HCT116 (cell line): Measurements from ENCODE around the gene GDF2. TPM values are rescaled to one million over a fixed set of nuclear protein-coding genes. Genes with fewer than 3 reads are reported as not detected.

Experiments
- ATAC-seq: fragments of 200-7000 bp; cut with Tn5 transposase; 2 replicates; pipeline ENCODE4 v1.9.1; 2020; ENCODE audit warnings: mild to moderate bottlenecking, moderate library complexity
- BruUV-seq: library from RNA; stranded (reverse); fragments of 400-500 nt; replicated peaks from 2 replicates; lab custom pipeline; 2021; lab: Mats Ljungman, UMichigan
- CTCF ChIA-PET: fragments of 300-600 bp; sonication (Branson Sonifier 250); formaldehyde crosslinking; loops from one replicate; lab custom pipeline; 2021; ENCODE audit warnings: antibody characterized with exemption; lab: Charles Lee
- POLR2A ChIA-PET: fragments of 300-600, 350-600 bp; sonication (Branson Sonifier 250); formaldehyde crosslinking; loops from one replicate; lab custom pipeline; 2021; ENCODE audit warnings: antibody characterized with exemption; lab: Charles Lee
- RAD21 ChIA-PET, 2 experiments: fragments of 300-600 bp; sonication (Branson Sonifier 250); formaldehyde crosslinking; loops; one replicate each; lab custom pipeline; 2023; ENCODE audit warnings: low total read pairs in 2 of 2; ENCODE audit not compliant: uncharacterized antibody in 2 of 2, unreplicated experiment in 2 of 2, low non-redundant PET in 1 of 2; lab: Charles Lee
- DNase-seq: peaks from one replicate; pipeline ENCODE4 v3.0.0-alpha.2; 2010; ENCODE audit warnings: low read depth, low spot score
- H2AFZ ChIP-seq: fragments of 200-600 bp; shearing (Covaris generic), sonication (generic); 2 replicates; pipeline ENCODE4 v1.6.1; 2017; ENCODE audit warnings: low read depth, mixed run types, mixed read lengths, antibody characterized with exemption, low read length; ENCODE audit not compliant: poor library complexity, severe bottlenecking
- H3K27ac ChIP-seq: 2 replicates; pipeline ENCODE4 v1.5.1; 2012; ENCODE audit warnings: low read depth, low read length
- H3K27me3 ChIP-seq: fragments of 200-600 bp; sonication (generic); 2 replicates; pipeline ENCODE4 v1.6.1; 2016; ENCODE audit warnings: mixed run types, low read length, mixed read lengths; ENCODE audit not compliant: insufficient read depth
- H3K36me3 ChIP-seq, 2 experiments: fragments of 200-500 bp in 1 of 2; fragments of 200-600 bp in 1 of 2; sonication (Bioruptor generic) in 1 of 2; sonication (generic) in 1 of 2; 2 replicates each; pipeline versions ENCODE4 v1.5.1 to v1.6.1; 2014 to 2016; ENCODE audit warnings: low read length in 2 of 2, inconsistent platforms in 1 of 2, mixed read lengths in 1 of 2, mixed run types in 1 of 2; ENCODE audit not compliant: insufficient read depth in 2 of 2, control insufficient read depth in 1 of 2
- H3K4me1 ChIP-seq, 2 experiments: fragments of 200-600 bp in 1 of 2; sonication (generic) in 1 of 2; 2 replicates each; pipeline versions ENCODE4 v1.5.1 to v1.6.1; 2012 to 2017; ENCODE audit warnings: low read length in 2 of 2, inconsistent platforms in 1 of 2, mild to moderate bottlenecking in 1 of 2, mixed read lengths in 1 of 2, mixed run types in 1 of 2, moderate library complexity in 1 of 2; ENCODE audit not compliant: insufficient read depth in 2 of 2, control insufficient read depth in 1 of 2
- H3K4me2 ChIP-seq: fragments of 200-600 bp; sonication (generic); 2 replicates; pipeline ENCODE4 v1.6.1; 2017; ENCODE audit warnings: mixed run types, low read length, mixed read lengths
- H3K4me3 ChIP-seq, 2 experiments: fragments of 200-600 bp in 1 of 2; sonication (generic) in 1 of 2; replicated peaks in 1 of 2; 2 replicates each; pipeline ENCODE4 v1.5.1; 2011 to 2016; ENCODE audit warnings: low read length in 2 of 2, control low read depth in 1 of 2, low read depth in 1 of 2, mild to moderate bottlenecking in 1 of 2, mixed read lengths in 1 of 2, mixed run types in 1 of 2
- H3K79me2 ChIP-seq: fragments of 200-600 bp; sonication (generic); 2 replicates; pipeline ENCODE4 v1.6.1; 2017; ENCODE audit warnings: mild to moderate bottlenecking, mixed run types, low read length, moderate library complexity, mixed read lengths; ENCODE audit not compliant: insufficient read depth
- H3K9ac ChIP-seq: fragments of 200-600 bp; sonication (generic); 2 replicates; pipeline ENCODE4 v1.6.1; 2016; ENCODE audit warnings: low read length, mixed read lengths
- H3K9me2 ChIP-seq: fragments of 200-600 bp; sonication (generic), shearing (Covaris generic); 2 replicates; pipeline ENCODE4 v1.6.1; 2017; ENCODE audit warnings: mixed run types, mild to moderate bottlenecking, moderate library complexity; ENCODE audit not compliant: insufficient read depth
- H3K9me3 ChIP-seq, 2 experiments: fragments of 200-500 bp in 1 of 2; fragments of 200-600 bp in 1 of 2; sonication (Bioruptor generic) in 1 of 2; sonication (generic) in 1 of 2; 2 replicates each; pipeline ENCODE4 v1.6.1; 2014 to 2017; ENCODE audit warnings: low read length in 2 of 2, mixed read lengths in 2 of 2, inconsistent platforms in 1 of 2, low read depth in 1 of 2, mild to moderate bottlenecking in 1 of 2, mixed run types in 1 of 2, moderate library complexity in 1 of 2; ENCODE audit not compliant: control insufficient read depth in 1 of 2, insufficient read depth in 1 of 2
- H4K20me1 ChIP-seq: fragments of 200-600 bp; sonication (generic), shearing (Covaris generic); 2 replicates; pipeline ENCODE4 v1.6.1; 2017; ENCODE audit warnings: mixed run types, mild to moderate bottlenecking, moderate library complexity; ENCODE audit not compliant: insufficient read depth
- ATF3 ChIP-seq: IDR thresholded peaks from 2 replicates; pipeline ENCODE4 v1.6.1; 2012
- CEBPB ChIP-seq: IDR thresholded peaks from 2 replicates; pipeline ENCODE4 v1.6.1; 2012; ENCODE audit warnings: low read depth
- CTCF ChIP-seq, 3 experiments: fragments of 200-600 bp in 1 of 3; sonication (generic) in 1 of 3; IDR thresholded peaks in 2 of 3; conservative IDR thresholded peaks in 1 of 3; 2 replicates each; pipeline ENCODE4 v1.5.1; 2012 to 2017; ENCODE audit warnings: low read depth in 2 of 3, low read length in 2 of 3, antibody characterized with exemption in 1 of 3, borderline replicate concordance in 1 of 3, control low read depth in 1 of 3, mild to moderate bottlenecking in 1 of 3, mixed read lengths in 1 of 3, mixed run types in 1 of 3, moderate library complexity in 1 of 3; ENCODE audit not compliant: insufficient read depth in 1 of 3
- EGR1 ChIP-seq: IDR thresholded peaks from 2 replicates; pipeline ENCODE4 v1.6.1; 2012; ENCODE audit warnings: low read depth
- EZH2phosphoT487 ChIP-seq: fragments of 200-600 bp; IDR thresholded peaks from 2 replicates; pipeline ENCODE4 v1.6.1; 2018; ENCODE audit warnings: antibody characterized with exemption, borderline replicate concordance
- FOSL1 ChIP-seq: IDR thresholded peaks from 2 replicates; pipeline ENCODE4 v1.6.1; 2012; ENCODE audit warnings: low read depth
- JUND ChIP-seq: IDR thresholded peaks from 2 replicates; pipeline ENCODE4 v1.6.1; 2012
- MAX ChIP-seq: IDR thresholded peaks from 2 replicates; pipeline ENCODE4 v1.6.1; 2012
- POLR2A ChIP-seq: IDR thresholded peaks from 2 replicates; pipeline ENCODE4 v1.7.0; 2011; ENCODE audit warnings: borderline replicate concordance; ENCODE audit not compliant: insufficient read depth, insufficient read length; ENCODE audit errors: extremely low read depth
- RAD21 ChIP-seq: IDR thresholded peaks from 2 replicates; pipeline ENCODE4 v1.6.1; 2012; ENCODE audit warnings: low read depth, mild to moderate bottlenecking
- REST ChIP-seq: IDR thresholded peaks from 2 replicates; pipeline ENCODE4 v1.6.1; 2012; ENCODE audit warnings: low read depth
- SIN3A ChIP-seq: IDR thresholded peaks from 2 replicates; pipeline ENCODE4 v1.6.1; 2012; ENCODE audit warnings: low read depth
- SP1 ChIP-seq: IDR thresholded peaks from 2 replicates; pipeline ENCODE4 v1.6.1; 2012; ENCODE audit warnings: low read depth
- SRF ChIP-seq: IDR thresholded peaks from 2 replicates; pipeline ENCODE4 v1.6.1; 2012; ENCODE audit warnings: low read depth
- TCF7L2 ChIP-seq: IDR thresholded peaks from 2 replicates; pipeline ENCODE4 v1.7.0; 2011; ENCODE audit warnings: borderline replicate concordance, inconsistent platforms; ENCODE audit not compliant: insufficient read depth, insufficient read length; ENCODE audit errors: extremely low read depth
- ZBTB33 ChIP-seq: IDR thresholded peaks from 2 replicates; pipeline ENCODE4 v1.6.1; 2011; ENCODE audit warnings: mild to moderate bottlenecking, low read length, moderate library complexity; ENCODE audit not compliant: insufficient replicate concordance; ENCODE audit errors: extremely low read depth
- ZFX ChIP-seq: fragments of 450-650 bp; IDR thresholded peaks from 2 replicates; pipeline ENCODE4 v1.6.1; 2017
- intact Hi-C: fragments of 100-400 bp; cut with micrococcal nuclease; formaldehyde crosslinking; loops from 2 replicates; pipeline ENCODE4 v1.10.0; 2022
- total RNA-seq: library from RNA; stranded (reverse); gene quantifications from one replicate; pipeline ENCODE4 v1.2.1, GENCODE V29; 2021; ENCODE audit not compliant: unreplicated experiment

The GDF2 gene
- total RNA-seq, 1 experiment from 2014 or later, result not detected

- H3K4me3 ChIP-seq, result no peak overlapping the region
- H3K27ac ChIP-seq, result no peak overlapping the region
- no peak overlapping the region for H3K4me2 ChIP-seq
- no peaks in the 10 kb centered on the region for H3K4me1 ChIP-seq
- no peaks in the 10 kb centered on the region for H3K9me2 ChIP-seq
- no peak overlapping the region for H3K9ac ChIP-seq
- H3K36me3 ChIP-seq, result no peaks in the 10 kb centered on the region
- ChIA-PET RAD21 (no interaction called here), POLR2A (interaction anchor here (0.7 kb wide), 1 partner anchor 77 kb away, joined by 4 read pairs; no protein-coding TSS in a partner anchor), CTCF (interaction anchor here (1.2 to 1.4 kb wide), 2 partner anchors 250 to 304 kb away, joined by 3 read pairs; no protein-coding TSS in a partner anchor)
- H3K9me3 ChIP-seq, result no peaks in the 10 kb centered on the region
- no peaks in the 10 kb centered on the region for H4K20me1 ChIP-seq
- no peaks in the 10 kb centered on the region for H3K79me2 ChIP-seq
- H3K27me3 ChIP-seq, result 0 out of 2 replicates have a peak, but pooled peaks cover 11% of the 10 kb centered on the region
- BruUV-seq, result no TSS peak
- no peak overlapping the region for H2AFZ ChIP-seq
- no peak for TF ChIP-seq ZFX
- TF ChIP-seq RAD21, result no peak
- no peak for TF ChIP-seq REST
- no peak for TF ChIP-seq CEBPB
- no peak for TF ChIP-seq ZBTB33
- TF ChIP-seq JUND, result no peak
- TF ChIP-seq EZH2phosphoT487, result no peak
- TF ChIP-seq MAX, result no peak
- no peak for TF ChIP-seq SP1
- TF ChIP-seq CTCF (IDR thresholded peaks at IDR 0.05 in 2 of 3, conservative IDR thresholded peaks at IDR 0.05 in 1 of 3; ENCODE audit: borderline replicate concordance in 1 of 3, insufficient read depth in 1 of 3, low read depth in 2 of 3, low read length in 2 of 3), result no peak
- TF ChIP-seq ATF3, result no peak
- TF ChIP-seq SRF, result no peak
- TF ChIP-seq EGR1, result no peak
- no peak for TF ChIP-seq POLR2A
- TF ChIP-seq SIN3A, result no peak
- TF ChIP-seq TCF7L2, result no peak
- no peak for TF ChIP-seq FOSL1
- TF ChIP-seq, all 23 proteins: peak for 0
- DNase-seq (no peak), ATAC-seq (no peak)
- intact Hi-C loops, result no loop called here
Measured at GRCh38 chr10:47297866-47298540, 24.3 kb upstream of the GDF2 start.
